Thoracic aorta (tissue), 2 donors: ENCODE measurements around the gene MNDA. TPM values are rescaled to one million over a fixed set of nuclear protein-coding genes. Genes with fewer than 3 reads are reported as not detected.

ENCODE experiments used
- ATAC-seq: fragments of 150-250 bp; one replicate; pipeline ENCODE4 v1.8.0; 2017; ENCODE audit warnings: low read depth; ENCODE audit not compliant: insufficient number of reproducible peaks, low FRiP score
- DNase-seq: peaks from one replicate; pipeline ENCODE4 v3.0.0-alpha.2; 2020; ENCODE audit warnings: low spot score
- H3K27ac ChIP-seq, 2 donors: fragments of 200-600 bp; sonication (generic); 1 replicate in 1 of 2; 2 replicates in 1 of 2; pipeline ENCODE4 v1.5.1; 2016; ENCODE audit warnings: mild to moderate bottlenecking in 2 of 2, moderate library complexity in 2 of 2
- H3K27me3 ChIP-seq: fragments of 200-600 bp; sonication (generic); replicated peaks from 2 replicates; pipeline ENCODE4 v1.6.0; 2016; ENCODE audit warnings: mild to moderate bottlenecking; ENCODE audit not compliant: insufficient read depth
- H3K36me3 ChIP-seq: fragments of 200-600 bp; sonication (generic); one replicate; pipeline ENCODE4 v1.5.1; 2016
- H3K4me1 ChIP-seq, 2 donors: fragments of 200-600 bp; sonication (generic); 1 replicate in 1 of 2; 2 replicates in 1 of 2; pipeline versions ENCODE4 v1.5.1 to v1.6.0; 2016; ENCODE audit warnings: low read depth in 2 of 2, mild to moderate bottlenecking in 1 of 2; ENCODE audit not compliant: control insufficient read depth in 1 of 2
- H3K4me3 ChIP-seq: fragments of 200-600 bp; sonication (generic); 2 replicates; pipeline ENCODE4 v1.5.1; 2016; ENCODE audit warnings: mild to moderate bottlenecking
- H3K9me3 ChIP-seq: fragments of 200-600 bp; sonication (generic); 2 replicates; pipeline ENCODE4 v1.5.1; 2016
- CTCF ChIP-seq: fragments of 200-600 bp; sonication (generic); IDR thresholded peaks from one replicate; pipeline ENCODE4 v1.5.1; 2019; ENCODE audit warnings: antibody characterized with exemption
- total RNA-seq, 2 donors: library from RNA; depleted of rRNA; stranded (reverse); fragments of >200 nt; gene quantifications; one replicate each; pipeline versions ENCODE4 v1.1.0 to v1.2.3, GENCODE V29; 2016

Gene MNDA
- total RNA-seq, 2 donors from 2014 or later: 11.0 to 12.7 TPM

- no peak for DNase-seq
- H3K4me1 ChIP-seq: no peaks in the 10 kb centered on the region
- no peaks in the 10 kb centered on the region for H3K36me3 ChIP-seq
- H3K27me3 ChIP-seq: no peaks in the 10 kb centered on the region
- H3K27ac ChIP-seq: no peak overlapping the region
- H3K4me3 ChIP-seq: no peak overlapping the region
- H3K9me3 ChIP-seq: no peaks in the 10 kb centered on the region
- no peak for ATAC-seq
- no peak for TF ChIP-seq CTCF
Observed at GRCh38 chr1:158809862-158810261, 21.3 kb upstream of the MNDA start.

GRCh38 chr1:158810311-158810710 is 20.8 kb upstream of the MNDA start:
- ATAC-seq: no peak
- Histone ChIP-seq H3K4me1 (no peaks in the 10 kb centered on the region), H3K36me3 (no peaks in the 10 kb centered on the region), H3K4me3 (no peak overlapping the region), H3K9me3 (no peaks in the 10 kb centered on the region), H3K27ac (no peak overlapping the region), H3K27me3 (no peaks in the 10 kb centered on the region)
- TF ChIP-seq CTCF: no peak
- no peak for DNase-seq

- ATAC-seq (no peak), DNase-seq (no peak)
- Histone ChIP-seq H3K4me3 (no peak overlapping the region), H3K27ac (no peak overlapping the region), H3K27me3 (no peaks in the 10 kb centered on the region), H3K36me3 (no peaks in the 10 kb centered on the region), H3K4me1 (no peaks in the 10 kb centered on the region), H3K9me3 (no peaks in the 10 kb centered on the region)
- no peak for TF ChIP-seq CTCF
Observed at GRCh38 chr1:158812336-158812735, 18.8 kb upstream of the MNDA start.

- ATAC-seq (no peak), DNase-seq (no peak)
- Histone ChIP-seq H3K27ac (no peak overlapping the region), H3K4me1 (no peaks in the 10 kb centered on the region), H3K36me3 (no peaks in the 10 kb centered on the region), H3K27me3 (no peaks in the 10 kb centered on the region), H3K4me3 (no peak overlapping the region), H3K9me3 (no peaks in the 10 kb centered on the region)
- TF ChIP-seq CTCF: no peak
Observed at GRCh38 chr1:158813164-158813563, 18.0 kb upstream of the MNDA start.

- Histone ChIP-seq H3K9me3 (no peaks in the 10 kb centered on the region), H3K36me3 (no peaks in the 10 kb centered on the region), H3K4me3 (no peak overlapping the region), H3K27ac (no peak overlapping the region), H3K4me1 (no peaks in the 10 kb centered on the region), H3K27me3 (no peaks in the 10 kb centered on the region)
- TF ChIP-seq CTCF: no peak
- ATAC-seq (no peak), DNase-seq (no peak)
Observed at GRCh38 chr1:158814970-158815369, 16.2 kb upstream of the MNDA start.
